Measurements from ENCODE around the gene SHROOM3. TPM values are rescaled to one million over a fixed set of nuclear protein-coding genes. Genes with fewer than 3 reads are reported as not detected.
A peak's percentile ranks its signal among the peaks of the same experiment; 100 is the strongest.

SHROOM3 gene
- total RNA-seq, 1 donor from 2014 or later, result 54.9 TPM

- H3K4me3 Mint-ChIP-seq (ENCODE audit: low read depth), result no peak overlapping the region
- no peak overlapping the region for H3K27ac Mint-ChIP-seq
- peaks cover 56% of the 10 kb centered on the region for H3K36me3 Mint-ChIP-seq (ENCODE audit: insufficient read depth)
- no peaks in the 10 kb centered on the region for H3K27me3 Mint-ChIP-seq
- H3K9me3 Mint-ChIP-seq (ENCODE audit: low read depth), result peaks cover 6% of the 10 kb centered on the region
- H3K4me1 Mint-ChIP-seq (ENCODE audit: low read depth), result peaks cover 7% of the 10 kb centered on the region
- DNase-seq (ENCODE audit: low spot score, unreplicated experiment), result no peak
- TF ChIP-seq CTCF (IDR thresholded peaks at IDR 0.05; ENCODE audit: unreplicated experiment), result no peak
These were observed 338.7 kb downstream of the SHROOM3 start for GRCh38 chr4:76773766-76774165.

- DNase-seq (ENCODE audit: low spot score, unreplicated experiment), result no peak
- H3K27ac Mint-ChIP-seq, result no peak overlapping the region
- peaks cover 6% of the 10 kb centered on the region for H3K4me1 Mint-ChIP-seq (ENCODE audit: low read depth)
- no peak overlapping the region for H3K4me3 Mint-ChIP-seq (ENCODE audit: low read depth)
- H3K36me3 Mint-ChIP-seq (ENCODE audit: insufficient read depth), result peaks cover 49% of the 10 kb centered on the region
- no peak for TF ChIP-seq CTCF (IDR thresholded peaks at IDR 0.05; ENCODE audit: unreplicated experiment)
- H3K9me3 Mint-ChIP-seq (ENCODE audit: low read depth), result peaks cover 6% of the 10 kb centered on the region
- H3K27me3 Mint-ChIP-seq, result no peaks in the 10 kb centered on the region
These were observed 344.9 kb downstream of the SHROOM3 start for GRCh38 chr4:76779740-76780459.

GRCh38 chr4:76780781-76781697 is 346.0 kb downstream of the SHROOM3 start:
- H3K36me3 Mint-ChIP-seq (ENCODE audit: insufficient read depth), result peaks cover 45% of the 10 kb centered on the region
- H3K27ac Mint-ChIP-seq, result no peak overlapping the region
- peaks cover 6% of the 10 kb centered on the region for H3K4me1 Mint-ChIP-seq (ENCODE audit: low read depth)
- DNase-seq (ENCODE audit: low spot score, unreplicated experiment), result no peak
- TF ChIP-seq CTCF (IDR thresholded peaks at IDR 0.05; ENCODE audit: unreplicated experiment), result no peak
- no peak overlapping the region for H3K4me3 Mint-ChIP-seq (ENCODE audit: low read depth)
- peaks cover 4% of the 10 kb centered on the region for H3K9me3 Mint-ChIP-seq (ENCODE audit: low read depth)
- H3K27me3 Mint-ChIP-seq, result no peaks in the 10 kb centered on the region

- Mint-ChIP-seq H3K27me3 (no peaks in the 10 kb centered on the region), H3K9me3 (ENCODE audit: low read depth) (no peaks in the 10 kb centered on the region), H3K36me3 (ENCODE audit: insufficient read depth) (peaks cover 39% of the 10 kb centered on the region), H3K4me3 (ENCODE audit: low read depth) (no peak overlapping the region), H3K27ac (peak overlapping the region; percentile 49), H3K4me1 (ENCODE audit: low read depth) (peaks cover 6% of the 10 kb centered on the region)
- DNase-seq (ENCODE audit: low spot score, unreplicated experiment), result no peak
- TF ChIP-seq CTCF (IDR thresholded peaks at IDR 0.05; ENCODE audit: unreplicated experiment), result no peak
These were observed 346.9 kb downstream of the SHROOM3 start for GRCh38 chr4:76781698-76782595.

- Mint-ChIP-seq H3K4me3 (ENCODE audit: low read depth) (no peak overlapping the region), H3K36me3 (ENCODE audit: insufficient read depth) (peaks cover 36% of the 10 kb centered on the region), H3K4me1 (ENCODE audit: low read depth) (peaks cover 6% of the 10 kb centered on the region), H3K27me3 (no peaks in the 10 kb centered on the region), H3K27ac (no peak overlapping the region), H3K9me3 (ENCODE audit: low read depth) (peaks cover 2% of the 10 kb centered on the region)
- no peak for DNase-seq (ENCODE audit: low spot score, unreplicated experiment)
- no peak for TF ChIP-seq CTCF (IDR thresholded peaks at IDR 0.05; ENCODE audit: unreplicated experiment)
These were observed 347.8 kb downstream of the SHROOM3 start for GRCh38 chr4:76782837-76783236.

Measured in progenitor cell of endocrine pancreas (in vitro differentiated cells).